DMS 273 (cell line): ENCODE measurements around the gene CYB5A.

Source experiments
- DNase-seq: peaks from one replicate; lab custom pipeline; 2025; ENCODE audit not compliant: unreplicated experiment; lab: John Stamatoyannopoulos, UW

The CYB5A gene

GRCh38 chr18:74219056-74219455 is 72.7 kb downstream of the CYB5A start:
- DNase-seq = no peak

DNA sequence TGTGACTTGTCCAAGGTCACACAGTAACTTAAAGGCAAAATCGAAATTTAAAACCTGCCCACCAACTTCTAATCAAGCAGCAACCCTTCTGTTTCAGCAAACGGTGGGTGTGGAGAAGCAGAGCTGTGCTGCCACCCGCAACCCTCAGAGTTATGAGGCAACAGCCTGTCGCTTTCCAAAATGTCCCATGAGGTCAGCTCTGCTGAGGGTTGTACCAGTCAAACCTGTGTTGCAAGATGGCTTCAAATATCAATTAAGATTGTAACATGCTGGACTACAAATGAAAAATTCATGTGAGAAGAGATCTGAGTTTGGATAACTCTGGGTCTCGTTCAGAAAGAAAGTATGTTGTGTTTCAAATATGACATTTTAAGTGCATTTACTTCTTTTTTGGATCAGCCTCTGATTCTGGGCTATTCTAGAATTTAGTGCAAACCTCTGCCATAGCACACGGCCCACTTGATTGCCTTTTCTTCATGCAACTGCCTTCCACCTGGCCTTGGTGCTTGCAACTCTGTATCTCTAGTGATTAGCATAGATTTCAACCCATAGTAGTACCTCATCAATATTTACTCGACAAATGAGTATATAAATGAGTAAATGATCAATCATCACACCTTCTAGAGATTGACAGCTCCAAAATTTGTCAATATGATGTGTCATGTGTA is 74.2 kb downstream of the CYB5A start:
- DNase-seq = no peak

- no peak for DNase-seq
These were observed 75.1 kb downstream of the CYB5A start for GRCh38 chr18:74216661-74217110.

DNA sequence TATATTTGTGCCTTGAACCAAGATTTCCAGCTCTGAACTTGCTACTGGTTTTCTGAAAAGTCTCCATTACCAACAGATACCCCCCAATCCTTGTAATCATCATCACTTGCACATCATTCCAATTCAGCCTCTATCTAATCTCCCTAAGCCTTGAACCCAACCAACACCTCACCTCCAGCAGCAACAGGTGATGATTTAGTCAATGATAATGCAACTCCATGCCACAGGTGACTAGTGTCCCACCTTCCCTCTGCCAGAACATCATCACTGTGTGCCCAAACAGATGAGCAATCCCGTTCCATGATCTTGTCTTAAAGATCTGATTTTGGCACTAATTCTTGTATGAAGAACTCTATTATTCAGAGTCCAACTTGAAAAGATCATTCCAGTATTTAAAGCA is 75.9 kb downstream of the CYB5A start:
- no peak for DNase-seq

- no peak for DNase-seq
These were observed 78.3 kb downstream of the CYB5A start for GRCh38 chr18:74213429-74213828.

GRCh38 chr18:74204526-74205152 is 87.1 kb downstream of the CYB5A start:
- no peak for DNase-seq

DNA sequence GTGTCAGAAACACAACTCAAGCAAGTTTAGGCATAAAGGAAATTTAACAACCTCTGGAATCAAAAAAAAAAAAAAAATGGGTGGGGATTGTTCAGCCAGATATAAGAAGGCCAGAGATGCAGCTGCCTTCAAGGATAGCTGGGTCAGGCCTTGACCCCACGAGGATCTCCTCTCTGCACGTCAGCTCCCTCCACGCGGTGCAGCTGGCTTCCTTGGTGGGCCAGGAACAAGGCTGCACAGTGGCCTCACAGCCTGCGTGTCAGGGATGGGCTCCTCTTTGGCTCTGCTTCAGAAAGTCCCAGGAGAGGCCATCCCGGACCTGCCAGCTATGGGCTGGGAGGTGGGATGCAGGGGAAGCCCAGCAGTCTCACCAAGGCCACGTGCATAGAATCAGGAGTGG is 88.0 kb downstream of the CYB5A start:
- DNase-seq = no peak
